Measurements from ENCODE around the gene FOXP1. TPM values are rescaled to one million over a fixed set of nuclear protein-coding genes. Genes with fewer than 3 reads are reported as not detected.

The FOXP1 gene
- total and polyA plus RNA-seq, 8 donors, result 12.3 to 215 (median 117) TPM

DNA sequence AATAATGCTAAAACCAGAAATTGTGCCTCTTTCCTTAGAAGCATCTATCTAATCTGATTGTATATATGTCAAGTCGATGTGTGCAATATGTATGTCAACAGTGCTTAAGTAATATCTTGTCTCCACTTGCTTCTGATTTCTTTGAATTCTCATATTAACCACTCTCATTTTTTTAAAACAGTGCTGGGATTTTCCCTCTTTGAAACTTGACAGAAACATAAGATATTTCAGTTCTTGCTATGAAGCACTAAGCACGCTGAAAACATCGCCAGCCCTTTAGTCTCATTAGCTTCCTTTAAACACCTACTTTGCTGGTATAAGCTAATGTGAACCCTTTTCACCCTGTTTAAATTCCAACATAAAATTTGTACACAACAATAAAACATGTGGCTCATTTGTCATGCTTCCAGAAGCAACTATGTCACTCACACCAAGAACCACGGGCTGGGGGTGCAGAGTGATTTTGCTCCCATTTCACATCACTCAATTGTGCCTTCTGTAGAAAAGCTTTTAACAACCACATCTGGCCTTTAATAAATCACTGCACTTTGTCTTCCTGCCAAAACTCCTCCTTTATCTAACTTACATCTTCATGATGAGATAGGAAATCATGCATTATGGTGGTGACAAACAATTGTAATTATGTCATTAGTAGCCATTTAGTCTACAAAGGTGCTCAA is 185.2 kb downstream of the FOXP1 start:
- H3K36me3 ChIP-seq, result no peaks in the 10 kb centered on the region
- peak in 1 of 2 donors; percentile 32 for DNase-seq
- 33 to 41% (median 35%) methylated on average over 4 of the region's 4 CpGs for WGBS, 5 donors
- peaks cover 0 to 46% (median 33%) of the 10 kb centered on the region in 4 donors for H3K4me1 ChIP-seq
- no peak overlapping the region for H3K27ac ChIP-seq
- TF ChIP-seq, protein P1, sequence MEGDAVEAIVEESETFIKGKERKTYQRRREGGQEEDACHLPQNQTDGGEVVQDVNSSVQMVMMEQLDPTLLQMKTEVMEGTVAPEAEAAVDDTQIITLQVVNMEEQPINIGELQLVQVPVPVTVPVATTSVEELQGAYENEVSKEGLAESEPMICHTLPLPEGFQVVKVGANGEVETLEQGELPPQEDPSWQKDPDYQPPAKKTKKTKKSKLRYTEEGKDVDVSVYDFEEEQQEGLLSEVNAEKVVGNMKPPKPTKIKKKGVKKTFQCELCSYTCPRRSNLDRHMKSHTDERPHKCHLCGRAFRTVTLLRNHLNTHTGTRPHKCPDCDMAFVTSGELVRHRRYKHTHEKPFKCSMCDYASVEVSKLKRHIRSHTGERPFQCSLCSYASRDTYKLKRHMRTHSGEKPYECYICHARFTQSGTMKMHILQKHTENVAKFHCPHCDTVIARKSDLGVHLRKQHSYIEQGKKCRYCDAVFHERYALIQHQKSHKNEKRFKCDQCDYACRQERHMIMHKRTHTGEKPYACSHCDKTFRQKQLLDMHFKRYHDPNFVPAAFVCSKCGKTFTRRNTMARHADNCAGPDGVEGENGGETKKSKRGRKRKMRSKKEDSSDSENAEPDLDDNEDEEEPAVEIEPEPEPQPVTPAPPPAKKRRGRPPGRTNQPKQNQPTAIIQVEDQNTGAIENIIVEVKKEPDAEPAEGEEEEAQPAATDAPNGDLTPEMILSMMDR (IDR thresholded peaks at IDR 0.05), result no peak
- no peak for TF ChIP-seq EP300 (IDR thresholded peaks at IDR 0.05)
- TF ChIP-seq POLR2AphosphoS5 (IDR thresholded peaks at IDR 0.05), result no peak
- TF ChIP-seq POLR2A (IDR thresholded peaks at IDR 0.05), result no peak
- H3K27me3 ChIP-seq, result no peaks in the 10 kb centered on the region
- intact Hi-C loops (cut with DNase I; ENCODE audit: low total_unique reads), result no loop called here
- H3K9me3 ChIP-seq, result no peaks in the 10 kb centered on the region
- no peak overlapping the region for H3K4me3 ChIP-seq

- intact Hi-C loops (cut with DNase I; ENCODE audit: low total_unique reads), result no loop called here
- Histone ChIP-seq H3K27ac (no peak overlapping the region), H3K27me3 (no peaks in the 10 kb centered on the region), H3K4me1 (peaks cover 0 to 49% (median 33%) of the 10 kb centered on the region in 4 donors), H3K4me3 (no peak overlapping the region), H3K36me3 (no peaks in the 10 kb centered on the region), H3K9me3 (no peaks in the 10 kb centered on the region)
- no peak for DNase-seq
- TF ChIP-seq, protein P1 (IDR thresholded peaks at IDR 0.05), result no peak
- TF ChIP-seq POLR2A (IDR thresholded peaks at IDR 0.05), result no peak
- WGBS, 5 donors, result 70 to 81% (median 72%) methylated on average over 2 of the region's 2 CpGs
Observed at GRCh38 chr3:71397726-71398125, 185.8 kb downstream of the FOXP1 start.

DNA sequence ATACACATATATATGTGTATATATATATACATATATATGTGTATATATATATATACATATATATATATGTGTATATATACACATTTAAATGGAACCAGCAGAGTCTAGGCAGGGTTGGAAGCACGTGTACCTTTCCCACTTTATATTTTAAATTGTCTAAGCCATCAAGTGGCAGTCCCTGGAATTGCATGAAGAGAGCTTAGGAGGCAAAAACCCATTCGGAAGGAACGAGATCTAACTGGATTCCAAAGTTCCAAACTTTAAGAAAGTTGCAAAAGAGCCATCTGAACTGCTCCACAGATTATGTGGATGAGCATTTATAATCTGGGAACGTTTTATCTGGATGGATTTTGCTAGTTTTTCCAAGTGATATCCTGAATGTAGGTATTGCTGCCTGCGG is 186.5 kb downstream of the FOXP1 start:
- intact Hi-C loops (cut with DNase I; ENCODE audit: low total_unique reads), result no loop called here
- Histone ChIP-seq H3K9me3 (no peaks in the 10 kb centered on the region), H3K27ac (no peak overlapping the region), H3K4me3 (no peak overlapping the region), H3K4me1 (peaks cover 0 to 55% (median 35%) of the 10 kb centered on the region in 4 donors), H3K27me3 (no peaks in the 10 kb centered on the region), H3K36me3 (no peaks in the 10 kb centered on the region)
- peak in 1 of 2 donors; percentile 63 for DNase-seq
- no peak for TF ChIP-seq POLR2A (IDR thresholded peaks at IDR 0.05)
- TF ChIP-seq, protein P1 (IDR thresholded peaks at IDR 0.05), result peak in 4 of 7 experiments; percentile 50 to 68 (median 56)
- WGBS, 5 donors, result 22 to 32% (median 27%) methylated on average over 5 of the region's 5 CpGs

- H3K27ac ChIP-seq, result peak overlapping the region in 2 of 5 donors; percentile 6 to 40
- H3K36me3 ChIP-seq, result no peaks in the 10 kb centered on the region
- no peaks in the 10 kb centered on the region for H3K9me3 ChIP-seq
- H3K27me3 ChIP-seq, result no peaks in the 10 kb centered on the region
- no peak overlapping the region for H3K4me3 ChIP-seq
- DNase-seq, result no peak
- TF ChIP-seq POLR2A (IDR thresholded peaks at IDR 0.05), result no peak
- no peak for TF ChIP-seq POLR2AphosphoS5 (IDR thresholded peaks at IDR 0.05)
- no peak for TF ChIP-seq EP300 (IDR thresholded peaks at IDR 0.05)
- TF ChIP-seq, protein P1 (IDR thresholded peaks at IDR 0.05), result no peak
- 55 to 78% (median 65%) methylated on average over 7 of the region's 7 CpGs for WGBS, 5 donors
- peaks cover 0 to 61% (median 40%) of the 10 kb centered on the region in 4 donors for H3K4me1 ChIP-seq
- intact Hi-C loops (cut with DNase I; ENCODE audit: low total_unique reads), result no loop called here
Observed at GRCh38 chr3:71395927-71396695, 187.4 kb downstream of the FOXP1 start.
